Uterus (tissue), 4 donors: Measurements from ENCODE around the gene USO1. TPM values are rescaled to one million over a fixed set of nuclear protein-coding genes. Genes with fewer than 3 reads are reported as not detected.

ENCODE experiments used
- DNase-seq, 2 donors: peaks; one replicate each; pipeline ENCODE4 v3.0.0-alpha.2; 2019 to 2020
- H3K27ac ChIP-seq, 2 donors: fragments of 200-600 bp; sonication (generic); 1 replicate in 1 of 2; 2 replicates in 1 of 2; pipeline ENCODE4 v1.5.1; 2016 to 2018
- H3K27me3 ChIP-seq, 2 donors: fragments of 200-600 bp; sonication (generic); one replicate each; pipeline ENCODE4 v1.5.1; 2018 to 2019; ENCODE audit warnings: control low read depth in 1 of 2
- H3K36me3 ChIP-seq, 2 donors: fragments of 200-600 bp; sonication (generic); one replicate each; pipeline ENCODE4 v1.5.1; 2019; ENCODE audit warnings: control low read depth in 1 of 2
- H3K4me1 ChIP-seq, 2 donors: fragments of 200-600 bp; sonication (generic); one replicate each; pipeline ENCODE4 v1.5.1; 2018 to 2019; ENCODE audit warnings: control low read depth in 1 of 2
- H3K4me3 ChIP-seq, 2 donors: fragments of 200-600 bp; sonication (generic); 1 replicate in 1 of 2; 2 replicates in 1 of 2; pipeline ENCODE4 v1.5.1; 2018 to 2019; ENCODE audit warnings: mild to moderate bottlenecking in 1 of 2
- H3K9me3 ChIP-seq, 2 donors: fragments of 200-600 bp; sonication (generic); one replicate each; pipeline ENCODE4 v1.5.1; 2019; ENCODE audit warnings: control low read depth in 1 of 2
- POLR2A ChIP-seq, 2 donors: fragments of 450-650 bp; IDR thresholded peaks; one replicate each; pipeline ENCODE4 v1.6.1; 2016; ENCODE audit warnings: antibody characterized with exemption in 2 of 2, mild to moderate bottlenecking in 1 of 2, moderate library complexity in 1 of 2
- intact Hi-C: fragments of 100-400 bp; cut with DNase I; formaldehyde crosslinking; loops from one replicate; pipeline ENCODE4 v1.15.1; 2023; ENCODE audit warnings: low total_unique reads
- total RNA-seq, 4 donors: library from RNA; depleted of rRNA in 3 of 4; stranded (reverse); fragments of >200 nt in 3 of 4; gene quantifications; one replicate each; pipeline versions ENCODE4 v1.1.0 to v1.2.4, GENCODE V29; 2014 to 2023
- TF ChIP-seq, protein P1 (sequence below), 4 experiments: fragments of 200-600 bp in 2 of 4; fragments of 450-650 bp in 2 of 4; sonication (generic) in 2 of 4; IDR thresholded peaks; one replicate each; pipeline ENCODE4 v1.5.1; 2016 to 2019; ENCODE audit warnings: antibody characterized with exemption in 4 of 4, mild to moderate bottlenecking in 2 of 4, moderate library complexity in 1 of 4
- donor health status: DM: yes; HTN: yes; CAD: no.

USO1 gene
- total RNA-seq, 4 donors from 2014 or later: 20.0 to 127 (median 59.4) TPM

DNA sequence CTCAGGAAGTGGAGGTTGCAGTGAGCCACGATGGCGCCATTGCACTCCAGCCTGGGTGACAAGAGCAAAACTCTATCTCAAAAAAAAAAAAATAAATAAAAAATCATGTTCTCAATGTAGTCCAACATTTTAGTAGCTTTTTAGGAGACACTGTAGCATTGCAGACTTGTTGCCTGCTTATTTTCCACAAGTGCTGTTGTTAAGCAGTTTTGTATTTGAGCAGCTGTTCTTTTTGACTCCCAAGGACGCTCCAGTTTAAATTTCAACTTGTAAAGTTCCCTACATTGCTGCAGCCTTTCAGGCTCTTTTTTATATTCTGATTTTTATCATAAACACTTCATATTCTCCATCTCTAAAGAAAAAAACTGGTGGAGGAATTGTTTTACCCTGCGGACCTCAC lies 94.7 kb downstream of the USO1 start:
- Histone ChIP-seq H3K4me3 (no peak overlapping the region), H3K4me1 (no peaks in the 10 kb centered on the region), H3K9me3 (no peaks in the 10 kb centered on the region), H3K27me3 (no peaks in the 10 kb centered on the region), H3K36me3 (no peaks in the 10 kb centered on the region), H3K27ac (no peak overlapping the region)
- no peak for DNase-seq
- TF ChIP-seq, protein P1, sequence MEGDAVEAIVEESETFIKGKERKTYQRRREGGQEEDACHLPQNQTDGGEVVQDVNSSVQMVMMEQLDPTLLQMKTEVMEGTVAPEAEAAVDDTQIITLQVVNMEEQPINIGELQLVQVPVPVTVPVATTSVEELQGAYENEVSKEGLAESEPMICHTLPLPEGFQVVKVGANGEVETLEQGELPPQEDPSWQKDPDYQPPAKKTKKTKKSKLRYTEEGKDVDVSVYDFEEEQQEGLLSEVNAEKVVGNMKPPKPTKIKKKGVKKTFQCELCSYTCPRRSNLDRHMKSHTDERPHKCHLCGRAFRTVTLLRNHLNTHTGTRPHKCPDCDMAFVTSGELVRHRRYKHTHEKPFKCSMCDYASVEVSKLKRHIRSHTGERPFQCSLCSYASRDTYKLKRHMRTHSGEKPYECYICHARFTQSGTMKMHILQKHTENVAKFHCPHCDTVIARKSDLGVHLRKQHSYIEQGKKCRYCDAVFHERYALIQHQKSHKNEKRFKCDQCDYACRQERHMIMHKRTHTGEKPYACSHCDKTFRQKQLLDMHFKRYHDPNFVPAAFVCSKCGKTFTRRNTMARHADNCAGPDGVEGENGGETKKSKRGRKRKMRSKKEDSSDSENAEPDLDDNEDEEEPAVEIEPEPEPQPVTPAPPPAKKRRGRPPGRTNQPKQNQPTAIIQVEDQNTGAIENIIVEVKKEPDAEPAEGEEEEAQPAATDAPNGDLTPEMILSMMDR (IDR thresholded peaks at IDR 0.05): no peak
- TF ChIP-seq POLR2A (IDR thresholded peaks at IDR 0.05): no peak
- intact Hi-C loops: no loop called here

DNA sequence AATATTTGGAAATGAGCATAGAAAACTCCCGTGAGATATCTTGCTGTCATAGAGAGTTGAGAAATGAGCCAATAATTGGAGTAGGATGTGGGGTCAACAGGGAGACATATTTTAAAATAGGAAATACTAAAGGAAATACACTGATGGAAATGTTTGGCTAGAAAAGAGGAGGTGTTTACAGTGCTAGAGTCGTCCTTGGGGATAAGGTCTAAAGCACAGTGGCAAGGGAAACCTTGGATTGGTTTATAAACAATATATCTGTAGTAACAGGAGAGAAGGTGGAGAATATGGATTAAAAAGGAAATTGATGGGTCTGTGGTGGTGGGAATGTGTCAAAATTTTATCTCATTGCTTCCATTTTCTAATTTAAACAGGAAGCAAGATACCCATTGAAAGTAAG lies 95.8 kb downstream of the USO1 start:
- no peaks in the 10 kb centered on the region for H3K9me3 ChIP-seq
- intact Hi-C loops: no loop called here
- no peaks in the 10 kb centered on the region for H3K36me3 ChIP-seq

DNA sequence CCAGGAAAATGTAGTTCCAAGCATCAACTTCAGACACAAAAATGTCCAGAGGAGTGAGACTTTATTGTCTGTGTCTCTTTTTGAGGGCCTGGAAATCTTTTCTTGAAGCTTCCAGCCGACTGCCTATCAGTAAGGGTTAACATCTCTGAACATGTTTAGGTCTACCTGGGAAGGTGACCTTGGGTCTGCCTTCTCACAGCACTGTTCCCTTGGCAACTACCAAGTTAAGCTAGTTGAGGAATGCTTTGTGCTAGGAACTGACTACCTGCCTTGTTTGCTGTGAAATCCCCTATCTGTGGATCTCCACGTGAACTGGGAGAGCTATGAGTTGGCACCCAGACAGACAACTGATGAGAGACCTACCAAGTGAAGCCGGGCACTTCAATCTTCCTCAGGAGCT lies 96.3 kb downstream of the USO1 start:
- Histone ChIP-seq H3K9me3 (no peaks in the 10 kb centered on the region), H3K27ac (no peak overlapping the region), H3K27me3 (no peaks in the 10 kb centered on the region), H3K36me3 (no peaks in the 10 kb centered on the region), H3K4me3 (no peak overlapping the region), H3K4me1 (no peaks in the 10 kb centered on the region)
- no peak for DNase-seq
- intact Hi-C loops: no loop called here
- TF ChIP-seq, protein P1 (IDR thresholded peaks at IDR 0.05): no peak
- TF ChIP-seq POLR2A (IDR thresholded peaks at IDR 0.05): no peak

More for the DNA sequence above, 95.8 kb downstream of the USO1 start:
- Histone ChIP-seq H3K27ac (no peak overlapping the region), H3K4me1 (no peaks in the 10 kb centered on the region), H3K4me3 (no peak overlapping the region), H3K27me3 (no peaks in the 10 kb centered on the region)
- no peak for DNase-seq
- TF ChIP-seq, protein P1 (IDR thresholded peaks at IDR 0.05): no peak
- no peak for TF ChIP-seq POLR2A (IDR thresholded peaks at IDR 0.05)

DNA sequence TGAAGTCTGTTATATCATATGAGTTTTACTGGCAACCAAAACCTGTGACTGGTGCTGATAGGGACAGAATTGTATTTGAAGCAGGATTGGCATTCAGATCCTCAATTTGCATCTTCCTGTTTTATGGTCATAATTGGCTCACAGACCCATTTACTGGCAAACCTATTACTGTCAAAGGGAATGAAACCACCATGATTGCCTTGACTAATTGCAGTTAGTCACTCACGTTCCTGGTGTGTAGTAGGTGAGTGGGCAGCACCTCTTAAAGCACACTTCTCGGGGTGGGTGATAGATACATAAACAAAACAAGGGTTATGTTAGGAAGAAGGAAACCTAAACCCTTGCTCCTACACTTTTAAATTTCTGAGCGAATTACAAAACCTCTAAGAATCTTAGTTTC lies 96.8 kb downstream of the USO1 start:
- Histone ChIP-seq H3K27ac (no peak overlapping the region), H3K4me3 (no peak overlapping the region), H3K36me3 (no peaks in the 10 kb centered on the region), H3K4me1 (no peaks in the 10 kb centered on the region), H3K9me3 (no peaks in the 10 kb centered on the region), H3K27me3 (no peaks in the 10 kb centered on the region)
- intact Hi-C loops: no loop called here
- no peak for DNase-seq
- TF ChIP-seq, protein P1 (IDR thresholded peaks at IDR 0.05): no peak
- TF ChIP-seq POLR2A (IDR thresholded peaks at IDR 0.05): no peak

DNA sequence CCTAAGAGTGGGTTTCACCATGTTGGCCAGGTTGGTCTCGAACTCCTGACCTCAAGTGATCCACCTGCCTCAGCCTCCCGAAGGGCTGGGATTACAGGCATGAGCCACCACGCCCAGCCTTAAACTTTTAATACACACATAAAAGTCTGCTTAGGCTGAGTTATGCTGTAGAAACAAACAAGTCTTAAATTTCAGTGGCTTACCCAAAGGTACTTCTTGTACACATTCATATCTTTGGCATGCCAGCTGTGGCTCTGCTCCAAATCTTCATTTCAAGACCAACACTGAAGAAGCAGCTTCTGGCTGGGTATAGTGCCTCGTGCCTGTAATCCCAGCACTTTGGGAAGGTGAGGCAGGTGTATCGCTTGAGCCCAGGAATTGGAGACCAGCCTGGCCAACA lies 97.6 kb downstream of the USO1 start:
- Histone ChIP-seq H3K27ac (no peak overlapping the region), H3K27me3 (no peaks in the 10 kb centered on the region), H3K36me3 (no peaks in the 10 kb centered on the region), H3K4me1 (no peaks in the 10 kb centered on the region), H3K9me3 (no peaks in the 10 kb centered on the region), H3K4me3 (no peak overlapping the region)
- no peak for TF ChIP-seq POLR2A (IDR thresholded peaks at IDR 0.05)
- TF ChIP-seq, protein P1 (IDR thresholded peaks at IDR 0.05): no peak
- intact Hi-C loops: no loop called here
- DNase-seq: no peak
